K562 (cell line): Measurements from ENCODE around the gene LRRC8A. TPM values are rescaled to one million over a fixed set of nuclear protein-coding genes. Genes with fewer than 3 reads are reported as not detected.

Experiments
- ELF2 ChIP-seq: fragments of 250-450 bp; sonication (Bioruptor Pico); IDR thresholded peaks from 2 replicates; pipeline ENCODE4 v1.5.0; 2021; ENCODE audit warnings: mild to moderate bottlenecking
- MTA3 ChIP-seq: fragments of 450-650 bp; formaldehyde crosslinking; IDR thresholded peaks from 2 replicates; pipeline ENCODE4 v1.6.1; 2017; ENCODE audit warnings: mild to moderate bottlenecking, borderline replicate concordance
- NR2C1 ChIP-seq, 2 experiments: fragments of 450-650 bp; IDR thresholded peaks; 2 replicates each; pipeline ENCODE4 v1.6.1; 2017; ENCODE audit warnings: mild to moderate bottlenecking in 2 of 2, antibody characterized with exemption in 1 of 2, inconsistent platforms in 1 of 2, missing compliant biosample characterization in 1 of 2, missing genetic modification characterization in 1 of 2
- TFAM ChIP-seq: fragments of 250-450 bp; sonication (Bioruptor Pico); conservative IDR thresholded peaks from 2 replicates; pipeline ENCODE4 v1.5.0; 2021; ENCODE audit warnings: mild to moderate bottlenecking, moderate library complexity
- ZBTB11 ChIP-seq, 3 experiments: fragments of 200-800 bp in 1 of 3; fragments of 250-450 bp in 1 of 3; fragments of 450-650 bp in 1 of 3; sonication (Bioruptor Pico) in 1 of 3; sonication (Bioruptor generic) in 1 of 3; formaldehyde crosslinking in 1 of 3; IDR thresholded peaks; 2 replicates each; pipeline versions ENCODE4 v1.6.1 to v1.8.0; 2016 to 2022; ENCODE audit warnings: mild to moderate bottlenecking in 2 of 3, missing genetic modification characterization in 2 of 3, missing compliant biosample characterization in 1 of 3, moderate library complexity in 1 of 3
- ZBTB2 ChIP-seq: fragments of 450-650 bp; IDR thresholded peaks from 2 replicates; pipeline ENCODE4 v1.6.1; 2016; ENCODE audit warnings: antibody characterized with exemption
- ZNF318 ChIP-seq, 2 experiments: fragments of 450-650 bp; IDR thresholded peaks; 2 replicates each; pipeline ENCODE4 v1.6.1; 2016; ENCODE audit warnings: mild to moderate bottlenecking in 2 of 2, borderline replicate concordance in 1 of 2, low read depth in 1 of 2, moderate library complexity in 1 of 2
- ZNF785 ChIP-seq: fragments of 250-450 bp; sonication (Bioruptor Pico); IDR thresholded peaks from 2 replicates; pipeline ENCODE4 v1.4.0; 2020; ENCODE audit warnings: mild to moderate bottlenecking
- polyA plus RNA-seq, 8 experiments: library from polyadenylated mRNA; depleted of rRNA in 4 of 8; stranded (reverse) in 5 of 8; unstranded in 3 of 8; fragments of >200 nt; fragmentation: Nextera tagmentation in 2 of 8; fragmentation: Illumina TruSeq in 1 of 8; extraction: Ambion mirVana in 2 of 8; extraction: Trizol in 1 of 8; gene quantifications; 2 replicates each; pipeline versions ENCODE4 v1.2.1 to v1.2.3, GENCODE V29; 2011 to 2014; ENCODE audit warnings: inconsistent platforms in 1 of 8, missing spikeins in 1 of 8
- total RNA-seq, 7 experiments: library from RNA; depleted of rRNA in 6 of 7; stranded (reverse); fragments of >200 nt in 6 of 7; fragmentation: Illumina TruSeq in 2 of 7; extraction: Trizol in 2 of 7; gene quantifications; 2 replicates each; pipeline versions ENCODE4 v1.2.1 to v1.2.3, GENCODE V29; 2011 to 2021; ENCODE audit warnings: low replicate concordance in 1 of 7
- TF ChIP-seq, protein P1 (sequence below), 2 experiments: fragments of 200-800 bp in 1 of 2; sonication (Bioruptor generic) in 1 of 2; sonication (generic) in 1 of 2; formaldehyde crosslinking in 1 of 2; IDR thresholded peaks in 1 of 2; conservative IDR thresholded peaks in 1 of 2; 2 replicates each; pipeline versions ENCODE4 v1.5.0 to v1.6.1; 2016 to 2020; ENCODE audit warnings: missing compliant biosample characterization in 1 of 2, missing genetic modification characterization in 1 of 2, missing genetic modification reagents in 1 of 2

The LRRC8A gene
- total and polyA plus RNA-seq, 9 of the 15 experiments (the other 6 are each of a cell fraction or from before 2014, with no cell fraction given), result 2.9 to 24.7 (median 8.9) TPM

DNA sequence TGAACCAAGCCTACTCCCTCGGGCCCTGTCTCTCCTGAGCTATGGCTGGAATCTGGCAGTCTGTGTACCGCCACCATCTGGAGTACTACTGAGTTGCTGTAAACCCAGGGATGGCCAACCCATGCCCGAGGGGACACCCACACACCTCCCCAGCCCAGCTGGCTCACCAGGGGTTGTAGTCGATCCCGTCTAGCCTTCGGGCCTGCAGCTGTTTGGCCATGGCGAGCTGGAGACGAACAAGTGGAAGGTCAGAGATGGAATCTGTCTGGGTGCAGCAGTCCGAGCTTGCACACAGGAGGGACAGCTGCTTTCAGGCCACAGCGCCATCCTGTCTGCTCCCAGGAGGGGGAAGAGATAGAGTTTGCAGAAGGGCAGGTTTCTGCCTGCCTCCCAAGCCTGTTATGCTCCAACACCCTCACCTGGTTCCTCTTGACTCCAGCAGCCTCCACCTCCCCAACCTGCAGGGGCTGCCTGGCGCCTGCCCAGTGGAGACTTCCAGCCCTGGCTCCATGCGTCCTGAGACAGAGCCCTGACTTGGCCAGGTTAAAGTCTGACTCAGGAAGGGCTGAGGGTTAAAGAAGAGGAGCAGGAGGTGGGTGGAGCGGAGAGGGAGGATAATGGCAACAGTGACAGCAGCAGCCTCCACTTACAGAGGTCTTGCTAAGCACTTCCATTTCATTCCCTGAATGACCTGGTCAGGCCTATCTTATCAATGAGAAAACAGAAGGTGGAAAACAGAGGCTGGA is 36.6 kb upstream of the LRRC8A start (continued):
- peak; percentile 31; the same call in 1 of the 2 replicates for TF ChIP-seq ZBTB2
- TF ChIP-seq, protein P1, sequence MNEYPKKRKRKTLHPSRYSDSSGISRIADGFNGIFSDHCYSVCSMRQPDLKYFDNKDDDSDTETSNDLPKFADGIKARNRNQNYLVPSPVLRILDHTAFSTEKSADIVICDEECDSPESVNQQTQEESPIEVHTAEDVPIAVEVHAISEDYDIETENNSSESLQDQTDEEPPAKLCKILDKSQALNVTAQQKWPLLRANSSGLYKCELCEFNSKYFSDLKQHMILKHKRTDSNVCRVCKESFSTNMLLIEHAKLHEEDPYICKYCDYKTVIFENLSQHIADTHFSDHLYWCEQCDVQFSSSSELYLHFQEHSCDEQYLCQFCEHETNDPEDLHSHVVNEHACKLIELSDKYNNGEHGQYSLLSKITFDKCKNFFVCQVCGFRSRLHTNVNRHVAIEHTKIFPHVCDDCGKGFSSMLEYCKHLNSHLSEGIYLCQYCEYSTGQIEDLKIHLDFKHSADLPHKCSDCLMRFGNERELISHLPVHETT (CRISPR knock-in tag; conservative IDR thresholded peaks at IDR 0.05 in 1 of 2, IDR thresholded peaks at IDR 0.05 in 1 of 2), result no peak
- no peak for TF ChIP-seq ZNF785 (CRISPR knock-in tag)
- TF ChIP-seq NR2C1 (IDR thresholded peaks at IDR 0.05), result no peak
- TF ChIP-seq NR2C1 (tag; IDR thresholded peaks at IDR 0.05), result no peak
- peak in 1 of 3 experiments; percentile 55; a peak in 1 of 6 replicates for TF ChIP-seq ZBTB11 (CRISPR knock-in tag; IDR thresholded peaks at IDR 0.05)
- peak; percentile 62; the same call in 1 of the 2 replicates for TF ChIP-seq MTA3
- TF ChIP-seq ZNF318 (IDR thresholded peaks at IDR 0.05; ENCODE audit: borderline replicate concordance in 1 of 2, low read depth in 1 of 2), result no peak
- no peak for TF ChIP-seq TFAM (CRISPR knock-in tag)
- no peak for TF ChIP-seq ELF2 (CRISPR knock-in tag)
